DMS53 (cell line): ENCODE results near the gene UNC5C.

Experiments
- DNase-seq: peaks from one replicate; lab custom pipeline; 2025; lab: John Stamatoyannopoulos, UW

The UNC5C gene

DNA sequence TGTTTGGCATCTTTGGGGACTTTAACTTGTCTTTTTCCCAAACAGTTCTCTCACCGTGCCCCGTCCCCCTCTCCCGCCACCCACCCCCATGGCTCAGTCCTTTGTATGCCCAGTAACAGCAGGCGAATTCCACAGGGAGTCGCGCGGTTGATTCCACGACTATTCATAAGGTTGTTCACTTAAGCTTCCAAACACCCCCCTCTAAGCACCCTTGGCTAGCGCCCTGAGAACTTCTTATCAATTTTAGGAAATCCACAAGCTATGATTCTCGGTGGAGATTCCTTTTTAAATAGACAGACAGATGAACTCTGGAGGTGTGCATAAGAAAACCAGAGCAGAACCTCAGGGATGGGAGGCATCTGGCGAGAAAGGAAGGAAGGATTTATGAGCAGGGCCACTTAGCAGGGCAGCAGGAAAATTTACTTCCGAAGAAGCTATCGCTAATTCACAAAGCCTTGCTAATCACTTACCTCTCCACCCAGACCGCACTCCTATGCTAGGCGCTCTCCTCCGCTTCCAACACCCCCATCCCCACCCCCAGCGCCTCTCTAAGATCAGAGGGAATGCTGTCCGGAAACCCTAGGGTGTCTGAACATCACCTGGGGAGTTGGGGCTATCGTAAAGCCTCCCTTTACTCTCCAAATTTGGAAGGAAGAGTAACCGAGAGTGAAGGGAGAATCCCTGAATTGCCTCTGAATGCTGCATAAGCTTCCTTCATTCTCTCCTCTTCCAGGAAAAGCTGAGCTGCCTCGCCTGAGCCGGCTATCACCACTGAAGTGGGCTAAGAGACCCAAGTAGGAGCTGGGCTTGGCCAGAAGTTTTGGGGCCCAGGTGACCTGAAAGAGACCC lies 1.7 kb downstream of the UNC5C start:
- no peak for DNase-seq

DNA sequence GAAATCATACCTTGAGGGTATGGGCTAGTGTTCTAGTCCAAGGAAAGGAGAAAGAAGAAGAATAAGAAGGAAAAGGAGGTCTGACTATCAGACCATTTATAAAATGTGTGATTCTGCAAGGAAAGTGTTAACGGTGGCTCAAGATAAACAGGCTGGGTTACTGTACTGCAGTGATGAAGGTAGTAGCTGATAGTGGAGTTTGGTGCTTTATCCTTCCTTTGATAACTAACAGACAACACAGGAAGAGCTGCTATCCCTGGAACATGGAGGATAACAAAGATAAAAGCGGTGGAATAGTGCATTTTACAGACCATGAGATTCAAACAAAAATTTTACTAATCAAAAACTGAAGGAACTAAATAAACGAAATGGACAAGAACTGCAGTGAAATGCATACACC lies 2.6 kb downstream of the UNC5C start:
- DNase-seq: no peak

DNA sequence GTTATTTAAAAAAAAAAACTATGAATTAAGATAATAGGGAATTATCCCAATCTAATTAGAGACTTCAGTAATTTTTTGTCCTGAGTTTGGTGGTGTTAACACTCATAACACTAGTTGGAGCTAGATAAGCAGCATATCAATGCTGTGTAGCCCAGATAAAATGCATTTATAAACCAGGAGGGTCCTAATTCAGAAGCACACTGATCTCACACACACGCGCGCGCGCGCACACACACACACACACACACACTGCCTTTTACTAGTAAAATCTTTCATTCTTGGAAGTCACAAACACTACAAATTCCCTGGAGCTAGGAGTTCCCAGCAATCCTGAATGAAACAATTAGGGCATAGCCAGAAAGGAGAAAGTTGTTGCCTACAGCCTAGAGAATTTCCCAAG lies 3.2 kb downstream of the UNC5C start:
- DNase-seq: no peak

DNA sequence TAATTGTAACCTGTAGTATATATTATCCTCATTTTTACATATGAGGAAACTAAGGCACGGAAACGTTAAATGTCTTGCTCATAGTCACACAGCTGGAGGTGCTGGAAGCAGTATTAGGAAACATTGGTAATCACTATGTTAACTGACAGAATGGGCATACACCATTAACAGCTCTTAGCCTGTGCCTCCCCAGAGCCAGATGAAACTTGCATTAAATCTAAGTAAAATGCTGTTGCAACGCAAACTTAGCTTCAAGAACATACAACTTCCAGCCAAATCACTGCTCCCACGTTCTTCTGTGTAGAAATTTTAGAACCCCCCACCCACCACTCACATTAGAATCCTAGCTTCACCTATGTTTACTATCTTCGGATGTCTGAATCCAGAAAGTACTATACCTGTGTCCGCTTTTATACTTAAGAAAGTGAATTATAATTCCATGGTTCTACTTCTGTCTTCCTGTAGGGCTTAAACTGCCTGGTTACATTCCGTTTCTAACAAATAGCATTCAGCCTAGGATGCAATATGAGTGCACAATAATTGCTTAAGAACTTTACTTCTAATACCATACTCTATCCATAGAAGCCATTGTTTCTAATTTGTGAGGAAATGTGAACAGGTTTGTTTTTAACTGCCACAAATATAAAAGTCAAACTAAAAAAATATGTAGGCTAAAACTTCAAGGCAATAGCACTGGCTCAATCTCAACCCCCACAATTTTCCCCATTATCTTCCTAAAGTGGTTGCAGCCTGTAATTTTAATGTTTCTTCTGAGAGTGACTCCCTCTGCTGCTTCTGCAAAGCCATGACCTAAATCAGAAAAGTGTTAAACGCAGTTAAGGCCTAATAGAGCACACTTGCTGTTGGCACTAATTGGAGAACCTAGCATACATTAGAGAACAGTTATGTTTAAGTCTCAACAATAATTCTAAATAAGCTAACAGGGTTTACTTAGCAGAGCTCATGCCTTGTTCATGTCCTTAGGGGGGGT lies 4.4 kb downstream of the UNC5C start:
- peak; percentile 5 for DNase-seq

DNA sequence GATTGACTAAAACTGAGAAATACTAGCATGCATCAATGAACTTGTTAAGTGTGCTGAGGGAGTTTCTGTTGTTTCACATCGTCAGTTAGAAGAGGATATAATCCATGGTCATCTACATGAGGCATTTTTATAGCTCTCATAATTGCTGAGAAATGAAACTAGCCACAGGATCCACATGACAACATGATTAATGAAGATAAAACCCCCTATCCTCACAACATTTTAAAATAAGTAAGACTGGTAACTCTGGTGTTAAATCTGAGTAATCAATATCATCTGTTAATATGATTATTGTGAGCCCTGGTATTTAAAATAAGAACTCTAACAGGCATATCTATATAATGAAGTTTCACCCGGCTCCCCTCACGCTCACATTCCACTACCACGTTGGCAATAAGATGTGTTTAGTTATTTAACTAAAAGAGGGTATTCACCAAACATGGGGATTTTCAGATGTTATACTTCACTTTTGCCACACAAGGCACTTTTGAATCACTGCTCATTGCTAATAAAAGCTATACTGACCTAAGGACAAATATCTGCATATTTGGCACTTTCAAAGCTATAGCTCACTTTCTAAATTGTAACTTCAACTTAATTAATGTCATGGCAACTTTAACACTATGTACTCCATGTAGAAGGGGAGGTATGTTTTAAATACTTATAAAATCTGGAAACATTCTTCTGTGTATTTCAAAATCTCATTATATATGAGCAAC lies 6.7 kb downstream of the UNC5C start:
- no peak for DNase-seq

DNA sequence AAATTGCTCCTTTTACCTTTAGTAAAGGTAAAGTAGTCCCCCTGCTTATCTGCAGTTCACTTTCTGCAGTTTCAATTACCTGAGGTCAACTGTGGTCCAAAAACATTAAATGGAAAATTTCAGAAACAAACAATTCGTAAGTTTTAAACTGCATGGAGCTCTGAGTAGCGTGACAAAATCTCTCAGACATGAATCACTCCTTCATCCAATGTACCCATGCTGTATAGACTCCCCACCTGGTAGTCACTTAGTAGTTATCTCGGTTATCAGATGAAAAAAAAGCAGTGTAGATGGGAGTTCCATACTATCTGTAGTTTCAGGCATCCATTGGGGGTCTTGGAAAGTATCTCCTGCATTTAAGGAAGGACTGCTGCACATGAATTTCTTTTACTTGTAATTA lies 7.7 kb downstream of the UNC5C start:
- no peak for DNase-seq

DNA sequence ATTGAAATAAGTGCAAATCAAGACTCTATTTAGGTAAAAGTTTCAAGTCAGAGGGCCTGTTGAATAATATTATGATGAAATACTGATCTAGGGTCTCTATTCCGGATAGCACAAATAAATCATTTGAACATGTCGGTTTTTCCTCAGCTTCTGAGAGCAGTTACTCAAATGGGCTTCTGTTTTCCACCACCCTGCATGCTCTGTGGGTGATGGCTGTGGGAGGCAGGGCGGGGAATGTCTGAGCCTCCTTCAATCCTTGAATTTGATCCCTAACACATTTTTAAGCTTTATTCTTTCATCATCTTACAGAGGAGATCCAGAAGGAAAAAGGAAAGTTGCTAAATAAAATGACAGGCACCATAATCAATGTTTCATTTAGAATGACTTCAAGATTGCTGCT lies 8.5 kb downstream of the UNC5C start:
- DNase-seq: no peak

DNA sequence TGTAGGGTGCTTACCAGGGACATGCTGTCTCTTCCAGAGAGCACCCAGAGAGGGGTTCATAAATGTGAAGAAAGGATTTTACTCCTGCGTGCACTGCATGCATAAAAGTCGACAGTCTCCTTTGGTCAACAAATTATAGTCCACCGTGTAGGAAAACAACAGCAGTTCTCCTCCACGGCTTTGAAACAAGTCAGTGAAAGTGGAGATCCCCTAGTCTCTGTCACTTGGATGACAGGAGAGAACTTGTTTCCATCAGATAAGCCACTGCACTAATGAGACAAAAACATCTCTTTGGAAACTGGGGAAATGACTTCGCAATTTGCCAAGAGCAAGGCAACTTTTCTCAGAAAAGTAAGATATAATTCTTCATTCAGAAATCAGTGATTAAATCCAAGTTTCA lies 9.7 kb downstream of the UNC5C start:
- DNase-seq: no peak

DNA sequence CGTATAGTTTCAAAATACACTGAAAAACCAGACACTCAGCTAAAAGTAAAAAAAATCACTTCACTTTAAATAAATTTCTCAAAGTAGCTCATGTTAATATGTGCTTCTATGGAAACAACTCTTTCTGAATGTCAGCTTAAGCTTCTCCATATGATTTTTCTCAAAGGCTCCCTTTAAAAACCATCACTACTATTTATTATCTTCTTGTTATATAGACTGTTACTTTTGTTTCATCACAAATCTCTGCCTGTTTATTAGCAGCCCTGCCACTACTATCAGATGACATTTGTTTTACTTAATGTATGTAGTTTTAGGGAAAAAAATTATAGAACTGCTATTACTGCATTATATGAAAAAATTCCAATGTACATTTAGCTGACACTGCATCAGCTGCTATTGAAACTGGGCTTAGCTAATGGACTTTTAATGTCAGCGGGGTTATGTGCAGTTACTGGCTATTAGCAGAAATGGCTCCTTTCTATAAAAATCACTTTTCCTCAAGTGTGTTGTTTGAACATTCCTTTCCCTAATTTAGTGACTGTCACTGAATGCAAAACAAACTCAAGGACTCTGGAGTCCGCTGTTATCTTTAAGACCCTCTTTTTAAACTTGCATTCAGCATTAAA lies 10.8 kb downstream of the UNC5C start:
- no peak for DNase-seq

DNA sequence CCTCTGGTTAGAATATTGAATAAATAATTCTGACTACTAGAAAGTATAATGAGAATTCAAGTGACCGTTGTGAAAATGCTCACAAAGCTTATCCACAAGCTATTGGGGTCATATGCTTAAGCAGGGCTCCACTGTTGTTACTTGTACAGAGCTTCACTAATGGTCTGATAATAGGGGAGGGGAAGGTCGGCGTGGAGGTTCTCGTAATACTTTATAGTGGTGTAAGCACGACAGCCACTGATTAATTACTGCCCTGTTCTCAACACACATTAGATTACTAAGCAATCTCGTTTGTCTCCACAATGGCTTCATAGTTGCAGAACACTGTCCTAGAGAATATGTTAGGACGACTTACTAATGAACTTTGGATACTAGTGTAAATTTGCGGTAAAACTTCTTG lies 11.6 kb downstream of the UNC5C start:
- DNase-seq: no peak

DNA sequence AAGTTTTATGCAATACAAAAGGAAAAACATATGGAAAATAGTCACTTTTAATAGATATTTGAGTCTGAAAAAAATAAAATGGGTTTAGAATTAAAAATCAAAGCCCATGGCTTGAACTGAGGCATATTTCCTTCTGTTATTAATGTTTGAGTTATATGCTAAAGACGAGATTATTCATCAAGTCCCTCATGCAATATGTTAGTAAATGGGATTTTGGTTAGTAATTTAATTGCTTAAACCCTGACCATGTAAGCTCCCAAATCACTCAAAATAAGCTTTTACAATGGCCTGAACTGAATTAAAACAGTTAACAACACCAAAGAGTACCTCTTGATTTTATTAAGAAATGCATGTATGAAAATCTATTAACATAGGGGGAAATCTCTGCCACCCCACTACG lies 12.1 kb downstream of the UNC5C start:
- DNase-seq: no peak

DNA sequence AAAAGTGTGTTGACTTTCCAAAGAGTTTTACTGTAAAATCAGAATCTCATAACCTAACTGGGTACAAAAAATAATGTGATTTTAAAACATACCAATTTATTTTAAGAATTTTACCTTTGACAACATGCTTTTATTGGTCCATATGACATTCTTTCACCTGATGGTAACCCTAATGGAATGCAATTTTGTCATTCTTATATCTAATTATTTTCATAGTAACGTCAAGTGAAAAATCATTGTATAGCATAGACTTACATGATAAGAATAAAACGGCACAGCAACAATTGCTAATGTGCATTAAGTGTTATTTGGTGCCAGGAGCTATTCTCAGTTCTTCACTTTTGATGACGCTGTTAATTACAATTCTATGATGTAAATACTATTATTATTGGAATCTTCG lies 13.6 kb downstream of the UNC5C start:
- no peak for DNase-seq

DNA sequence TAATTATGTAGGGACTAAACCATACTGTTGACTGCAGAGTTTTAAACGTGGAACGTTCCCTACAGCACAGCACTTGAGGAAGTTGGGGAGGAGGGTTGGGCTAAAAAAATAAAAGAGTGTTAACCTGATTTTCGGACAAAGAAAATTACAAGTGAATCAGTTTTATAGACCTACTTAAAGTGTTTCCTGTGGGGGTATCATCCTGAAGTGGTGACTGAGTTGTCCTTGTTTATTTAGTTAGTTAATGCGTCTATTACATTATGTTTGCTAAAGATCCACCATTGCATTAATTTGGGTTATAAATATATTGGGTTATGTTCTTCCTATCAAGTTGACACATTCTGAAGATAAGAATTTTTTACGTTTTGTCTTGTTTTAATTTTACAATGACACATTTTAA lies 14.7 kb downstream of the UNC5C start:
- no peak for DNase-seq

DNA sequence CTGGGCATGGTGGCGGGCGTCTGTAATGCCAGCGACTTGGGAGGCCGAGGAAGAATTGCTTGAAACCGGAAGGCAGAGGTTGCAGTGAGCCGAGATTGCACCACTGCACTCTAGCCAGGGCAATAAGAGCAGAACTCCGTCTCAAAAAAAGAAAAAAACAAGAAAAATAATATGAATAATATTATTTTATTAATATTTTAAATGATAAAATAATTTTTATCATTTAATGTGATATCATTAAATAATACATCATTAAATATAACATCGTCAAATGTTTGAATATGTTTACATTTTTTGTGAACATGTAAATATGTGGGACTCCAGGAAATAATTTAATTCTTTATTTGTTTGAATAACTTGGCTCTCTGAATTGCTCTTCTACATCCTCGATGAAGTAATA lies 15.5 kb downstream of the UNC5C start:
- DNase-seq: no peak

DNA sequence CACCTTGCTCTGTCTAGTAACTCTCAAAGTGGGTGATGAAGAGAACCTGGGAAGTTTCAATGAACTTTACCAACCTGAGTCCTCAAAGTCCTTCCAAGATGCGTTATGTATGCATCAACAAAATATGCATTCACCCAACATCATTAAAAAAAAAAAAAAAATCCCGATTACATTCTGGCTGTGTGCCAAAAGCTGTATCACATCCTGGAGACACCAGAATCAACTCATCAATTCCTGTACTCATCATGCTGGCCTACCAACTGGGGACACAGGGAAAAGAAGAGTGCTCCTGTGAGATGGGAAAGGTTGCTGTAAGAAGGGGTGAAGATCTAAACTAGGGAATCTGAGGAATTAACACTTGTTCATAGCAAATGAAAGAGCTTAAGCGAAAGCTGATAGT lies 16.5 kb downstream of the UNC5C start:
- no peak for DNase-seq

DNA sequence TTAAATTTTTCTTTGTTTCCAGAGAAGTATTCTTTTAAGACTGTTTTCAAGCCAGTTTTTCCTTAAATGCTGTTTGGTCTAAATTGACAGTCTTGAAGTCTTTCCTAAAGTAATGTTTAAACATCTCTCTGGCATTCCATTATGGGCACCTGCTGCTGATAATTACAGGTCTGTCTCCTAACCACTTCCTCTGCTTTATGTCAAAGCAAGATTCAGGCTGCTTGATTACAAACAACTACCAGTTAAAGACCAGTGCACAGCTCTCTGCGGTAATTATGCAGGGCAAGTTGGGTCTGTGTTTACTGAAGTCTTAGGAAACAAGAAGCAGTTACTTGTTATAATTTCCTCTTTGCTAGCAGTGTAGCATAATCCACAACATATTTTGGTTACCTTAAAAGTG lies 17.6 kb downstream of the UNC5C start:
- DNase-seq: no peak

DNA sequence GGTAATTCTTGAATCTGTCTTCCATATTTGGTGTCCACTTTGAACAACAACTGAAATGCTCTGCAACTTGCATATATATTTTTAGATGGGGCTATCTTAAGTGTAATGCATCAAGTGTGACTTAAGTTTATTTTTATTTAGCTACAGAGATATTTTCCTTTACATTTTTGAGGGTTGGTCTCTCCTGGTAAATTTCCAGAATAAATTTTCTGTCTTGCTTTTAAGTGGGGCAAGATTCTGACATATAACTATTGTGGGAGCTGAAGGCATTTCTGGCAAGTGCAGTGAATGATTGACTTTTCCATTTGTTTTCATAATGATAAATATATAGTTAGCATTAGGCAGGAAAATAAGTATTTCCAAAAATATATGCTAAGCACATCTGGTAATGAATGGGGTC lies 18.8 kb downstream of the UNC5C start:
- no peak for DNase-seq

DNA sequence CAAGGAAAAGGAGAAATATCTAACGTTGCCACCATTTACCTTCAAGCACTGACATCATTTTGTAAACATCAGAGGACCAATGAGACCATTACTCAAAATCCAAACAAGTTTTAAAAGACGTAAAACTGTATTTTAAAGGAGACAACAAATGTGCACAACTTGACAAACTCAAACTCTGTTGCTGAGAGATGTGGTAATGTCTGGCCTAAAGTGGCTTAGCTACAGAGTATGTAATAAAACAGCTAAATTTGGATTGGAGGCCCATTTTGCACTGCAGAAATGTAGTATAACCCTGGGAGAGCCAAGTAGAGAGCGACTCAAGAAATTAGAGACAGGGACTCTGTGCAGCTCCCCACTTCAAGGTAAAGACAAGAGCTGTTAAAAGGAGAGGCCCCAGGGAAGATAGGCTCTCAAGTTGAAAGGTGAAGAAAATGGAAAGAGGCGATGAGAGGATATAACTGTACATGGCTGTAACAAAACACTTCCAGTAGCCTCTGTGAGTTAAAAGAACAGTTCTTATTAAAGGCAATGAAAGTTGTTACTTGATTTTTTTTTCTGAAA lies 20.3 kb downstream of the UNC5C start:
- no peak for DNase-seq

DNA sequence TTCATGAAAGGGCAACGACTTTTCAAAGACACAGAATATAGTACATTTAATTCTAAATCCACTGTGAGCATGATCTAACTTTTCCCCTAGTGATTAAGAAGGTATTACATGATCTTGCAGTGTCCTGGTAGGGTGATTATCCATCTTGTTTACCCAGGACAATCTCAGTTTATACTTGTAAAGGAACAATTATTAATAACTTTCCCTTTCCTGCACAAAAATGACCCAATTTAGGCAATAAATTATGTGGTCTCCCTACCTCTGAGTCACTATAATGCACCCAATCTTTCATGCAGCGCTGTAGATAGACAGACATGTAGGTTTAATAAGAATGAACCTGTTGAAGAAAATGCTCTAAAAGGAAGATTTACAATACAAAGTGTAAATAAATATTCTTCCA lies 22.7 kb downstream of the UNC5C start:
- no peak for DNase-seq

DNA sequence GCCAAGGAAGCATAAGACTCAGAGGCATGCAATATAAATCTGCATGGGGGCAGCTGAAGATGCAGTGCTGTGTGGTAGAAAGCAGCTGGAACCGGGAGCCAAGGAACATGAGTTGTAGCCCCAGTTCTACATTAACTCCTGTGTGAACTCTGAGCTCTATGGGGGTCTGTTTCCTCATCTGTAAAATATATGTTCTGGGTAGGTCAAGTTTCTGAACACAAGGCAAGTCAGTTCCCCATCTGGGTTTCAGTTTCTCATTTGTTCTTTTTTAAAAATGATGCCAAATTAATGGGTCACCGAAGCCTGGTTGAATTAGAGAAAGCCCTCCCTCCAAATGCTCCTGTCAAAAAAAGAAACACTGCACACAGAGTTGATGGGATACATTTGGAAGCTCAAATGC lies 24.0 kb downstream of the UNC5C start:
- DNase-seq: no peak

DNA sequence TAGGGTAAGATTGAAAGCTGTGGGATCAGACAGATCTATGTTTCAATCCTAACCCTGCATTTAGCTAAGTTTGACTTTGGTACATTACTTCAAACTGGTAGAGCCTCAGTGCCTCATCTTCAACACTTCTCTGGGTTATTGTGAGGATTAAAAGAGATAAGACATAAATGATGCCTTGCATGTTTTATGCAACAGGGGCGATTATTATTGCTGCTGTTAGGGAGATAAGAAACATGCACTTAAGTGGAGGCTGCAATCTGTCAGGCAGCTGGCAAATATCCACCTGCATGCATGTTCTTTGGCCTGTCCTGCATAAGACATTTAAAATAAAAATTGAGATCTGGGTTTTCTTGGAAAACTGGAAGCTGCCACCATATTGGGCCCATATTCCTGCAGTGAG lies 24.6 kb downstream of the UNC5C start:
- no peak for DNase-seq
